ENCODE results near the gene EHBP1L1.

The EHBP1L1 gene

GRCh38 chr11:65530157-65530496 lies 45.7 kb upstream of the EHBP1L1 start:
- ATAC-seq, result peak; percentile 41
- TF ChIP-seq CSDC2 (CRISPR knock-in tag; IDR thresholded peaks at IDR 0.05), result no peak
- no peak for TF ChIP-seq ZFP30 (CRISPR knock-in tag; IDR thresholded peaks at IDR 0.05)
- no peak for TF ChIP-seq ZNF70 (CRISPR knock-in tag; IDR thresholded peaks at IDR 0.05)
- TF ChIP-seq RARB (CRISPR knock-in tag; IDR thresholded peaks at IDR 0.05), result no peak
- no peak for TF ChIP-seq ZFP3 (CRISPR knock-in tag; IDR thresholded peaks at IDR 0.05)
- TF ChIP-seq TCF4 (CRISPR knock-in tag; IDR thresholded peaks at IDR 0.05; ENCODE audit: borderline replicate concordance), result no peak
- no peak for TF ChIP-seq POU6F1 (CRISPR knock-in tag; IDR thresholded peaks at IDR 0.05; ENCODE audit: borderline replicate concordance, low read depth)
- TF ChIP-seq ZC3H10 (CRISPR knock-in tag; IDR thresholded peaks at IDR 0.05), result no peak
- no peak for TF ChIP-seq CREB5 (CRISPR knock-in tag; IDR thresholded peaks at IDR 0.05; ENCODE audit: low read depth)
- TF ChIP-seq SNAI2 (CRISPR knock-in tag; IDR thresholded peaks at IDR 0.05), result no peak
- no peak for TF ChIP-seq ESRRG (CRISPR knock-in tag; IDR thresholded peaks at IDR 0.05)
- TF ChIP-seq BACH2 (CRISPR knock-in tag; IDR thresholded peaks at IDR 0.05; ENCODE audit: borderline replicate concordance), result no peak
- no peak for TF ChIP-seq ARNTL (CRISPR knock-in tag; IDR thresholded peaks at IDR 0.05; ENCODE audit: borderline replicate concordance, low read depth)
- TF ChIP-seq ZNF8 (CRISPR knock-in tag; IDR thresholded peaks at IDR 0.05), result no peak
- TF ChIP-seq TOX (CRISPR knock-in tag; IDR thresholded peaks at IDR 0.05; ENCODE audit: borderline replicate concordance), result no peak
- TF ChIP-seq OSR1 (CRISPR knock-in tag; IDR thresholded peaks at IDR 0.05), result no peak
- no peak for TF ChIP-seq ZNF565 (CRISPR knock-in tag; conservative IDR thresholded peaks at IDR 0.05; ENCODE audit: low read depth)
- no peak for TF ChIP-seq PATZ1 (CRISPR knock-in tag; IDR thresholded peaks at IDR 0.05; ENCODE audit: borderline replicate concordance)
- TF ChIP-seq ISL1 (CRISPR knock-in tag; IDR thresholded peaks at IDR 0.05), result no peak

GRCh38 chr11:65532388-65533064 lies 43.3 kb upstream of the EHBP1L1 start:
- TF ChIP-seq ZFP30 (CRISPR knock-in tag; IDR thresholded peaks at IDR 0.05), result no peak
- no peak for TF ChIP-seq CSRNP3 (CRISPR knock-in tag; IDR thresholded peaks at IDR 0.05)
- no peak for TF ChIP-seq PPARA (CRISPR knock-in tag; IDR thresholded peaks at IDR 0.05; ENCODE audit: borderline replicate concordance)
- no peak for TF ChIP-seq SNAI2 (CRISPR knock-in tag; IDR thresholded peaks at IDR 0.05)
- no peak for TF ChIP-seq OSR1 (CRISPR knock-in tag; IDR thresholded peaks at IDR 0.05)
- TF ChIP-seq TOX (CRISPR knock-in tag; IDR thresholded peaks at IDR 0.05; ENCODE audit: borderline replicate concordance), result no peak
- no peak for TF ChIP-seq ARNTL (CRISPR knock-in tag; IDR thresholded peaks at IDR 0.05; ENCODE audit: borderline replicate concordance, low read depth)
- TF ChIP-seq ISL1 (CRISPR knock-in tag; IDR thresholded peaks at IDR 0.05), result no peak
- no peak for TF ChIP-seq ESRRG (CRISPR knock-in tag; IDR thresholded peaks at IDR 0.05)
- no peak for TF ChIP-seq POU6F1 (CRISPR knock-in tag; IDR thresholded peaks at IDR 0.05; ENCODE audit: borderline replicate concordance, low read depth)
- TF ChIP-seq ZNF70 (CRISPR knock-in tag; IDR thresholded peaks at IDR 0.05), result no peak
- no peak for TF ChIP-seq TCF4 (CRISPR knock-in tag; IDR thresholded peaks at IDR 0.05; ENCODE audit: borderline replicate concordance)
- no peak for TF ChIP-seq ZFP3 (CRISPR knock-in tag; IDR thresholded peaks at IDR 0.05)
- TF ChIP-seq TSHZ2 (CRISPR knock-in tag; IDR thresholded peaks at IDR 0.05), result no peak
- no peak for TF ChIP-seq BACH2 (CRISPR knock-in tag; IDR thresholded peaks at IDR 0.05; ENCODE audit: borderline replicate concordance)
- no peak for TF ChIP-seq PATZ1 (CRISPR knock-in tag; IDR thresholded peaks at IDR 0.05; ENCODE audit: borderline replicate concordance)
- no peak for TF ChIP-seq ZNF565 (CRISPR knock-in tag; conservative IDR thresholded peaks at IDR 0.05; ENCODE audit: low read depth)
- TF ChIP-seq GLIS3 (CRISPR knock-in tag; IDR thresholded peaks at IDR 0.05), result no peak
- no peak for TF ChIP-seq CREB5 (CRISPR knock-in tag; IDR thresholded peaks at IDR 0.05; ENCODE audit: low read depth)
- TF ChIP-seq ZC3H10 (CRISPR knock-in tag; IDR thresholded peaks at IDR 0.05), result no peak
- no peak for ATAC-seq
